IMR-90 (cell line): ENCODE measurements around the gene ZNRF3. TPM values are rescaled to one million over a fixed set of nuclear protein-coding genes. Genes with fewer than 3 reads are reported as not detected.

Experiments
- ATAC-seq: fragments of 200-7000 bp; cut with Tn5 transposase; 2 replicates; pipeline ENCODE4 v1.9.1; 2020; ENCODE audit warnings: low read depth, mild to moderate bottlenecking, moderate library complexity
- BruUV-seq: library from RNA; stranded (reverse); fragments of 400-500 nt; replicated peaks from 2 replicates; lab custom pipeline; 2021; lab: Mats Ljungman, UMichigan
- CTCF ChIA-PET: fragments of 300-600 bp; formaldehyde crosslinking; extraction: SDS; loops from one replicate; lab custom pipeline; 2021; ENCODE audit warnings: antibody characterized with exemption; lab: Yijun Ruan, JAX
- POLR2A ChIA-PET: fragments of 300-600 bp; sonication (Branson Sonifier 250); formaldehyde crosslinking; loops from one replicate; lab custom pipeline; 2022; ENCODE audit warnings: antibody characterized with exemption; ENCODE audit not compliant: unreplicated experiment; lab: Charles Lee
- DNase-seq: peaks from one replicate; pipeline ENCODE4 v3.0.0; 2013
- H2AFZ ChIP-seq: replicated peaks from 2 replicates; pipeline ENCODE3; 2013; ENCODE audit warnings: low read length, mild to moderate bottlenecking; ENCODE audit not compliant: poor library complexity
- H2AK5ac ChIP-seq: 2 replicates; pipeline ENCODE4 v1.6.1; 2013; ENCODE audit warnings: low read depth, low read length, inconsistent platforms
- H2AK9ac ChIP-seq: replicated peaks from 2 replicates; pipeline ENCODE3; 2013; ENCODE audit warnings: mild to moderate bottlenecking, low read depth, low read length, moderate library complexity; ENCODE audit not compliant: poor library complexity
- H2BK120ac ChIP-seq: 2 replicates; pipeline ENCODE4 v1.6.1; 2013; ENCODE audit warnings: low read depth, low read length, inconsistent platforms
- H2BK15ac ChIP-seq: 3 replicates; pipeline ENCODE4 v1.6.1; 2013; ENCODE audit warnings: low read depth, low read length, inconsistent platforms
- H2BK20ac ChIP-seq: 2 replicates; pipeline ENCODE4 v1.6.1; 2013; ENCODE audit warnings: low read depth, mild to moderate bottlenecking, inconsistent platforms, low read length, moderate library complexity
- H2BK5ac ChIP-seq: 2 replicates; pipeline ENCODE4 v1.6.1; 2013; ENCODE audit warnings: mild to moderate bottlenecking, low read depth, low read length, inconsistent platforms; ENCODE audit not compliant: poor library complexity, severe bottlenecking
- H3K14ac ChIP-seq: replicated peaks from 2 replicates; pipeline ENCODE4 v1.6.1; 2013; ENCODE audit warnings: low read depth, low read length, inconsistent platforms
- H3K18ac ChIP-seq: 2 replicates; pipeline ENCODE4 v1.6.1; 2013; ENCODE audit warnings: low read depth, low read length, control low read depth
- H3K23ac ChIP-seq: 2 replicates; pipeline ENCODE4 v1.6.1; 2013; ENCODE audit warnings: low read depth, low read length, inconsistent platforms
- H3K27ac ChIP-seq: 2 replicates; pipeline ENCODE4 v1.5.1; 2013; ENCODE audit warnings: mild to moderate bottlenecking, control low read depth, low read length; ENCODE audit not compliant: insufficient read depth
- H3K27me3 ChIP-seq: 2 replicates; pipeline ENCODE4 v1.6.1; 2013; ENCODE audit warnings: low read length; ENCODE audit not compliant: control insufficient read depth, insufficient read depth
- H3K36me3 ChIP-seq: 2 replicates; pipeline ENCODE4 v1.6.1; 2013; ENCODE audit warnings: low read length, mixed read lengths; ENCODE audit not compliant: control insufficient read depth, insufficient read depth
- H3K4ac ChIP-seq: 2 replicates; pipeline ENCODE4 v1.6.1; 2013; ENCODE audit warnings: low read depth, low read length, inconsistent platforms
- H3K4me1 ChIP-seq: 2 replicates; pipeline ENCODE4 v1.6.1; 2013; ENCODE audit warnings: low read length, mixed read lengths; ENCODE audit not compliant: control insufficient read depth, insufficient read depth
- H3K4me2 ChIP-seq: 2 replicates; pipeline ENCODE4 v1.6.1; 2013; ENCODE audit warnings: low read depth, mild to moderate bottlenecking, control low read depth, low read length, moderate library complexity
- H3K4me3 ChIP-seq: 2 replicates; pipeline ENCODE4 v1.5.1; 2013; ENCODE audit warnings: low read depth, mild to moderate bottlenecking, control low read depth, low read length, moderate library complexity; ENCODE audit not compliant: insufficient read depth
- H3K56ac ChIP-seq: 2 replicates; pipeline ENCODE4 v1.6.1; 2013; ENCODE audit warnings: low read length, inconsistent platforms; ENCODE audit not compliant: insufficient read depth; ENCODE audit errors: extremely low read depth
- H3K79me1 ChIP-seq, 2 experiments: 2 replicates each; pipeline ENCODE4 v1.6.1; 2013; ENCODE audit warnings: low read length in 2 of 2, inconsistent platforms in 1 of 2, low read depth in 1 of 2
- H3K9ac ChIP-seq: 2 replicates; pipeline ENCODE4 v1.6.1; 2013; ENCODE audit warnings: low read depth, low read length, control low read depth
- H3K9me1 ChIP-seq: 2 replicates; pipeline ENCODE4 v1.6.1; 2013; ENCODE audit warnings: low read length, inconsistent platforms; ENCODE audit not compliant: insufficient read depth
- H3K9me3 ChIP-seq: 2 replicates; pipeline ENCODE4 v1.6.1; 2013; ENCODE audit warnings: low read length; ENCODE audit not compliant: control insufficient read depth, insufficient read depth
- H4K20me1 ChIP-seq: 2 replicates; pipeline ENCODE4 v1.6.1; 2013; ENCODE audit warnings: low read length, inconsistent platforms; ENCODE audit not compliant: insufficient read depth
- H4K5ac ChIP-seq: 2 replicates; pipeline ENCODE4 v1.6.1; 2013; ENCODE audit warnings: mild to moderate bottlenecking, low read depth, low read length, control low read depth
- H4K8ac ChIP-seq, 2 experiments: 2 replicates each; pipeline ENCODE4 v1.6.1; 2013; ENCODE audit warnings: low read depth in 2 of 2, low read length in 2 of 2, control low read depth in 1 of 2, inconsistent platforms in 1 of 2
- H4K91ac ChIP-seq: 2 replicates; pipeline ENCODE4 v1.6.1; 2013; ENCODE audit warnings: low read depth, low read length, inconsistent platforms; ENCODE audit not compliant: insufficient read depth
- BHLHE40 ChIP-seq: fragments of 150-350 bp; IDR thresholded peaks from 2 replicates; pipeline ENCODE4 v1.6.1; 2016; ENCODE audit warnings: mild to moderate bottlenecking, low read depth, low read length
- CEBPB ChIP-seq: IDR thresholded peaks from 2 replicates; pipeline ENCODE4 v1.6.1; 2012; ENCODE audit warnings: low read depth, low read length, improper control_type of control experiment
- CHD1 ChIP-seq: IDR thresholded peaks from 2 replicates; pipeline ENCODE4 v1.6.1; 2012; ENCODE audit warnings: low read depth, low read length, improper control_type of control experiment
- CTCF ChIP-seq: conservative IDR thresholded peaks from 2 replicates; pipeline ENCODE4 v1.5.1; 2012; ENCODE audit warnings: mild to moderate bottlenecking, low read depth, low read length, improper control_type of control experiment
- ELK1 ChIP-seq: fragments of 150-350 bp; IDR thresholded peaks from 2 replicates; pipeline ENCODE4 v1.6.1; 2016; ENCODE audit warnings: low read depth, mild to moderate bottlenecking, low read length, moderate library complexity, borderline replicate concordance
- FOS ChIP-seq: fragments of 150-350 bp; IDR thresholded peaks from 2 replicates; pipeline ENCODE4 v1.6.1; 2016; ENCODE audit warnings: low read depth, low read length
- MAFK ChIP-seq: IDR thresholded peaks from 2 replicates; pipeline ENCODE4 v1.6.1; 2012; ENCODE audit warnings: low read depth, low read length, improper control_type of control experiment
- MAZ ChIP-seq: IDR thresholded peaks from 2 replicates; pipeline ENCODE4 v1.6.1; 2012; ENCODE audit warnings: low read depth, mild to moderate bottlenecking, low read length, improper control_type of control experiment, moderate library complexity, borderline replicate concordance
- MXI1 ChIP-seq: IDR thresholded peaks from 2 replicates; pipeline ENCODE4 v1.6.1; 2012; ENCODE audit warnings: low read depth, mild to moderate bottlenecking, low read length, moderate library complexity, borderline replicate concordance
- NFE2L2 ChIP-seq: fragments of 150-350 bp; IDR thresholded peaks from 2 replicates; pipeline ENCODE4 v1.6.1; 2016; ENCODE audit warnings: low read depth, mild to moderate bottlenecking, low read length
- POLR2A ChIP-seq: IDR thresholded peaks from 2 replicates; pipeline ENCODE4 v1.6.1; 2012; ENCODE audit warnings: mild to moderate bottlenecking, low read depth, low read length
- RAD21 ChIP-seq: IDR thresholded peaks from 2 replicates; pipeline ENCODE4 v1.6.1; 2012; ENCODE audit warnings: low read length, improper control_type of control experiment
- RCOR1 ChIP-seq: IDR thresholded peaks from 2 replicates; pipeline ENCODE4 v1.6.1; 2012; ENCODE audit warnings: mild to moderate bottlenecking, low read length, improper control_type of control experiment; ENCODE audit not compliant: insufficient replicate concordance
- RFX5 ChIP-seq: IDR thresholded peaks from 2 replicates; pipeline ENCODE4 v1.8.0; 2012; ENCODE audit warnings: low read depth, mild to moderate bottlenecking, low read length, moderate library complexity
- SMC3 ChIP-seq: fragments of 150-350 bp; IDR thresholded peaks from 2 replicates; pipeline ENCODE4 v1.6.1; 2016; ENCODE audit warnings: low read depth, mild to moderate bottlenecking, antibody characterized with exemption, low read length, moderate library complexity
- USF2 ChIP-seq: fragments of 150-350 bp; IDR thresholded peaks from 2 replicates; pipeline ENCODE4 v1.6.1; 2017; ENCODE audit warnings: mild to moderate bottlenecking, antibody characterized with exemption, low read length, low read depth
- WGBS, 2 experiments: methylation state at CpG; one replicate each; pipeline versions ENCODE4 v1.1.5 to v1.1.7; 2013; ENCODE audit warnings: missing lambda C conversion rate in 2 of 2; ENCODE audit not compliant: insufficient read length in 1 of 2; ENCODE audit errors: extremely low coverage in 2 of 2; 5-methylcytosine and 5-hydroxymethylcytosine counted together
- dilution Hi-C: fragments of 300-500 bp; cut with HindIII; formaldehyde crosslinking; loops from one replicate; pipeline ENCODE4 v1.14.3; 2018; ENCODE audit warnings: low sequenced_read_pairs; ENCODE audit not compliant: unreplicated experiment
- in situ Hi-C: fragments of 300-500 bp; cut with MboI; formaldehyde crosslinking; loops from 3 replicates; pipeline ENCODE4 v1.14.3; 2019; ENCODE audit warnings: low sequenced_read_pairs, inconsistent platforms, mixed read lengths
- intact Hi-C: fragments of 100-400 bp; cut with micrococcal nuclease; formaldehyde crosslinking; loops from 2 replicates; pipeline ENCODE4 v1.10.0; 2022
- polyA plus RNA-seq, 3 experiments: library from polyadenylated mRNA; depleted of rRNA; stranded (reverse); fragments of >200 nt; gene quantifications; 2 replicates each; pipeline ENCODE4 v1.2.3, GENCODE V29; 2012; ENCODE audit warnings: low replicate concordance in 1 of 3
- total RNA-seq: library from RNA; depleted of rRNA; stranded (reverse); fragments of >200 nt; gene quantifications from 2 replicates; pipeline ENCODE4 v1.2.3, GENCODE V29; 2012

The ZNRF3 gene
- total and polyA plus RNA-seq, 2 of the 4 experiments (the other 2 are of a cell fraction) = 1.4 to 2.4 TPM

DNA sequence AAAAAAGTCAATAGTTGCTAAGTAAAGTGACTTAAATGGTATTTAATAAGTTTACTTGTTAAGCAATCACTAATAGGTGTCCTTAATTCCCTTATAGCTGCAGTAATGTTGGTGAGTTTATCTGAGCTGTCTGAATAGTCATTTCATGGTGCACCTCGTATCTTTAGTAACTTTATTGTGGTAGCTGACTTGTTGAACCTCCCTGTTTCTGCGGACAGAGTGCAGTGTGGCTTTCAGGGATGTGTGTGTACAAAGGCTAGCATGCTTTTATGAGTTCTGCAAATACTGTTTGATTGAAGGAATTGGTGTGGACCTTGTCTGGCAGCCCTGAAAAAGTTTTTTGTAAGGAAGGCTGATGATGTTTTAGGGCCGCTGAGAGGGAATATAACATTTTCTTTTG is 2.6 kb downstream of the ZNRF3 start:
- H3K27ac ChIP-seq = no peak overlapping the region
- H4K91ac ChIP-seq = no peak overlapping the region
- no peak for DNase-seq
- ChIA-PET CTCF (interaction anchor here (0.6 to 0.7 kb wide), 2 partner anchors 24 to 225 kb away, joined by 5 to 10 read pairs; no protein-coding TSS in a partner anchor), POLR2A (no interaction called here)
- no peak overlapping the region for H4K5ac ChIP-seq
- no TSS peak for BruUV-seq
- H2BK5ac ChIP-seq = no peak overlapping the region
- no peak overlapping the region for H2BK20ac ChIP-seq
- no peak overlapping the region for H3K4me3 ChIP-seq
- H3K36me3 ChIP-seq = no peaks in the 10 kb centered on the region
- no peak overlapping the region for H2AK5ac ChIP-seq
- in situ Hi-C loops (no loop called here), intact Hi-C loops (no loop called here), dilution Hi-C loops (no loop called here)
- peaks cover 6% of the 10 kb centered on the region for H3K9me1 ChIP-seq
- H3K4ac ChIP-seq = no peak overlapping the region
- H3K4me2 ChIP-seq = no peak overlapping the region
- no peak overlapping the region for H3K56ac ChIP-seq
- no peak overlapping the region for H3K9ac ChIP-seq
- ATAC-seq = no peak
- H4K8ac ChIP-seq = no peak overlapping the region
- peaks cover 13% of the 10 kb centered on the region for H4K20me1 ChIP-seq
- H2BK15ac ChIP-seq = no peak overlapping the region
- H3K4me1 ChIP-seq = peaks cover 14% of the 10 kb centered on the region
- H3K18ac ChIP-seq = no peak overlapping the region
- no peaks in the 10 kb centered on the region for H3K27me3 ChIP-seq
- TF ChIP-seq MAZ = no peak
- TF ChIP-seq BHLHE40 = no peak
- no peak for TF ChIP-seq CTCF
- TF ChIP-seq CEBPB = no peak
- TF ChIP-seq USF2 = no peak
- TF ChIP-seq RCOR1 = no peak
- no peak for TF ChIP-seq ELK1
- TF ChIP-seq POLR2A = no peak
- no peak for TF ChIP-seq SMC3
- TF ChIP-seq RAD21 = no peak
- no peak for TF ChIP-seq CHD1
- no peak for TF ChIP-seq NFE2L2
- TF ChIP-seq RFX5 = no peak
- no peak for TF ChIP-seq MXI1
- no peak for TF ChIP-seq FOS
- TF ChIP-seq MAFK = no peak
- H3K23ac ChIP-seq = 0 out of 2 replicates have a peak overlapping the region, but pooled peaks have one; percentile 59
- no peaks in the 10 kb centered on the region for H3K9me3 ChIP-seq
- no peak overlapping the region for H2AFZ ChIP-seq
- WGBS, 2 experiments = 100% methylated on average over 1 of the region's 3 CpGs; no CpG with 5 or more reads in 1 of the 2 experiments
- no peak overlapping the region for H2AK9ac ChIP-seq
- no peak overlapping the region for H3K14ac ChIP-seq
- peaks cover 9 to 25% of the 10 kb centered on the region in 2 experiments; a peak in 3 of 4 replicates for H3K79me1 ChIP-seq
- no peak overlapping the region for H2BK120ac ChIP-seq
